Stimulated activated CD4-positive, alpha-beta T cell treated with anti-CD3 and anti-CD28 coated beads, Interleukin-4, amount 100 ng/mL, for 48 hours (primary cell): Measurements from ENCODE around the gene RNF112.

Source experiments
- DNase-seq, 2 donors: peaks; one replicate each; pipeline ENCODE4 v3.0.0-alpha.2; 2020; ENCODE audit warnings: low read depth in 2 of 2

Gene RNF112

GRCh38 chr17:19387921-19388521 is 23.0 kb upstream of the RNF112 start:
- DNase-seq, result no peak

GRCh38 chr17:19388791-19389785 is 21.9 kb upstream of the RNF112 start:
- DNase-seq, result no peak

- no peak for DNase-seq
Observed at GRCh38 chr17:19390951-19391350, 20.1 kb upstream of the RNF112 start.

GRCh38 chr17:19391432-19391831 is 19.6 kb upstream of the RNF112 start:
- no peak for DNase-seq

GRCh38 chr17:19392303-19392702 is 18.7 kb upstream of the RNF112 start:
- DNase-seq, result no peak

- DNase-seq, result no peak
Observed at GRCh38 chr17:19397556-19398041, 13.4 kb upstream of the RNF112 start.

- DNase-seq, result no peak
Observed at GRCh38 chr17:19398301-19399181, 12.5 kb upstream of the RNF112 start.

GRCh38 chr17:19399750-19400450 is 11.1 kb upstream of the RNF112 start:
- no peak for DNase-seq

GRCh38 chr17:19401321-19402010 is 9.6 kb upstream of the RNF112 start:
- DNase-seq, result no peak

GRCh38 chr17:19402171-19402570 is 8.9 kb upstream of the RNF112 start:
- DNase-seq, result no peak

GRCh38 chr17:19403021-19403420 is 8.0 kb upstream of the RNF112 start:
- DNase-seq, result no peak

- no peak for DNase-seq
Observed at GRCh38 chr17:19404264-19404663, 6.8 kb upstream of the RNF112 start.

- DNase-seq, result no peak
Observed at GRCh38 chr17:19405114-19405513, 5.9 kb upstream of the RNF112 start.

- no peak for DNase-seq
Observed at GRCh38 chr17:19407601-19408345, 3.3 kb upstream of the RNF112 start.

GRCh38 chr17:19408346-19408710 is 2.7 kb upstream of the RNF112 start:
- no peak for DNase-seq

- DNase-seq, result no peak
Observed at GRCh38 chr17:19409066-19409465, 2.0 kb upstream of the RNF112 start.

- DNase-seq, result peak in 1 of 2 donors; percentile 9
Observed at GRCh38 chr17:19409509-19409908, 1.5 kb upstream of the RNF112 start.

- DNase-seq, result no peak
Observed at GRCh38 chr17:19410091-19410490, 941 bp upstream of the RNF112 start.

GRCh38 chr17:19411631-19412030 is 599 bp downstream of the RNF112 start:
- no peak for DNase-seq

- DNase-seq, result no peak
Observed at GRCh38 chr17:19412510-19412909, 1.5 kb downstream of the RNF112 start.
